Osteocyte (in vitro differentiated cells): ENCODE measurements around the gene VWCE. TPM values are rescaled to one million over a fixed set of nuclear protein-coding genes. Genes with fewer than 3 reads are reported as not detected.

Source experiments
- DNase-seq: peaks from one replicate; pipeline ENCODE4 v3.0.0; 2021; ENCODE audit warnings: mixed read lengths; ENCODE audit not compliant: unreplicated experiment; ENCODE audit errors: extremely low spot score
- H3K27ac Mint-ChIP-seq: one replicate; pipeline ENCODE4 v1.8.0; 2021; ENCODE audit warnings: mild to moderate bottlenecking, mixed read lengths; ENCODE audit not compliant: unreplicated experiment
- H3K27me3 Mint-ChIP-seq: one replicate; pipeline ENCODE4 v1.8.0; 2021; ENCODE audit warnings: mixed read lengths; ENCODE audit not compliant: unreplicated experiment
- H3K36me3 Mint-ChIP-seq: one replicate; pipeline ENCODE4 v1.8.0; 2021; ENCODE audit warnings: mixed read lengths; ENCODE audit not compliant: unreplicated experiment
- H3K4me1 Mint-ChIP-seq: one replicate; pipeline ENCODE4 v1.8.0; 2021; ENCODE audit warnings: mixed read lengths; ENCODE audit not compliant: unreplicated experiment
- H3K4me3 Mint-ChIP-seq: one replicate; pipeline ENCODE4 v1.8.0; 2021; ENCODE audit warnings: mild to moderate bottlenecking, moderate library complexity, mixed read lengths; ENCODE audit not compliant: unreplicated experiment
- H3K9me3 Mint-ChIP-seq: one replicate; pipeline ENCODE4 v1.8.0; 2021; ENCODE audit warnings: mixed read lengths; ENCODE audit not compliant: unreplicated experiment
- CTCF ChIP-seq: fragments of 200-600 bp; sonication (generic); IDR thresholded peaks from 2 replicates; pipeline ENCODE4 v1.5.0; 2021; ENCODE audit warnings: antibody characterized with exemption, mild to moderate bottlenecking, moderate library complexity
- total RNA-seq: library from RNA; stranded (reverse); gene quantifications from 2 replicates; pipeline ENCODE4 v1.2.1, GENCODE V29; 2021

Gene VWCE
- total RNA-seq, 1 donor from 2014 or later: 8.8 TPM

GRCh38 chr11:61340979-61341378 is 45.9 kb upstream of the VWCE start:
- Mint-ChIP-seq H3K4me1 (peaks cover 4% of the 10 kb centered on the region), H3K9me3 (no peaks in the 10 kb centered on the region), H3K27ac (no peak overlapping the region), H3K4me3 (no peak overlapping the region), H3K27me3 (no peaks in the 10 kb centered on the region), H3K36me3 (peaks cover 9% of the 10 kb centered on the region)
- TF ChIP-seq CTCF: no peak
- DNase-seq: no peak

- DNase-seq: no peak
- H3K36me3 Mint-ChIP-seq: peaks cover 8% of the 10 kb centered on the region
Observed at GRCh38 chr11:61339490-61339878, 44.4 kb upstream of the VWCE start.

GRCh38 chr11:61338783-61339489 is 43.8 kb upstream of the VWCE start:
- H3K27me3 Mint-ChIP-seq: no peaks in the 10 kb centered on the region
- TF ChIP-seq CTCF: no peak
- peaks cover 5% of the 10 kb centered on the region for H3K4me1 Mint-ChIP-seq
- H3K27ac Mint-ChIP-seq: no peak overlapping the region
- no peaks in the 10 kb centered on the region for H3K9me3 Mint-ChIP-seq
- H3K36me3 Mint-ChIP-seq: peaks cover 8% of the 10 kb centered on the region
- DNase-seq: no peak
- H3K4me3 Mint-ChIP-seq: no peak overlapping the region

More at GRCh38 chr11:61339490-61339878, 44.4 kb upstream of the VWCE start:
- Mint-ChIP-seq H3K9me3 (no peaks in the 10 kb centered on the region), H3K27me3 (no peaks in the 10 kb centered on the region), H3K4me3 (no peak overlapping the region), H3K4me1 (peaks cover 2% of the 10 kb centered on the region), H3K27ac (no peak overlapping the region)
- no peak for TF ChIP-seq CTCF

- no peak for DNase-seq
- Mint-ChIP-seq H3K4me3 (no peak overlapping the region), H3K27ac (no peak overlapping the region)
Observed at GRCh38 chr11:61337706-61338470, 42.8 kb upstream of the VWCE start.

More at GRCh38 chr11:61337706-61338470, 42.8 kb upstream of the VWCE start:
- Mint-ChIP-seq H3K27me3 (no peaks in the 10 kb centered on the region), H3K4me1 (peaks cover 10% of the 10 kb centered on the region), H3K9me3 (no peaks in the 10 kb centered on the region), H3K36me3 (peaks cover 8% of the 10 kb centered on the region)
- no peak for TF ChIP-seq CTCF
